H9 (cell line): ENCODE results near the gene SMPX. TPM values are rescaled to one million over a fixed set of nuclear protein-coding genes. Genes with fewer than 3 reads are reported as not detected.

Source experiments
- DNase-seq: peaks from one replicate; pipeline ENCODE4 v3.0.0-alpha.2; 2017
- H2AFZ ChIP-seq: one replicate; pipeline ENCODE4 v1.6.1; 2013; ENCODE audit warnings: mild to moderate bottlenecking, low read length, control low read depth, moderate library complexity
- H2AK5ac ChIP-seq: 2 replicates; pipeline ENCODE4 v1.6.1; 2013; ENCODE audit warnings: low read length, control low read depth, mixed read lengths; ENCODE audit not compliant: insufficient read length
- H2BK120ac ChIP-seq: one replicate; pipeline ENCODE4 v1.6.1; 2013; ENCODE audit warnings: low read depth, mild to moderate bottlenecking, low read length, control low read depth, inconsistent platforms; ENCODE audit not compliant: poor library complexity, severe bottlenecking
- H2BK12ac ChIP-seq: 2 replicates; pipeline ENCODE4 v1.6.1; 2013; ENCODE audit warnings: low read length, control low read depth, mixed read lengths, low read depth; ENCODE audit not compliant: insufficient read length
- H2BK15ac ChIP-seq: 2 replicates; pipeline ENCODE4 v1.6.1; 2013; ENCODE audit warnings: low read depth, low read length, control low read depth
- H2BK20ac ChIP-seq: one replicate; pipeline ENCODE4 v1.6.1; 2013; ENCODE audit warnings: low read depth, mild to moderate bottlenecking, low read length, control low read depth, inconsistent platforms; ENCODE audit not compliant: poor library complexity, severe bottlenecking
- H2BK5ac ChIP-seq: 2 replicates; pipeline ENCODE4 v1.6.1; 2013; ENCODE audit warnings: low read length, control low read depth, mixed read lengths; ENCODE audit not compliant: insufficient read length
- H3K14ac ChIP-seq: 2 replicates; pipeline ENCODE4 v1.6.1; 2013; ENCODE audit warnings: low read length, control low read depth; ENCODE audit not compliant: insufficient read depth
- H3K18ac ChIP-seq: 2 replicates; pipeline ENCODE4 v1.6.1; 2013; ENCODE audit warnings: low read depth, mild to moderate bottlenecking, mixed read lengths, low read length, control low read depth; ENCODE audit not compliant: insufficient read length
- H3K23ac ChIP-seq: 2 replicates; pipeline ENCODE4 v1.6.1; 2013; ENCODE audit warnings: low read length, control low read depth, mixed read lengths, low read depth; ENCODE audit not compliant: insufficient read length
- H3K23me2 ChIP-seq: 2 replicates; pipeline ENCODE4 v1.6.1; 2013; ENCODE audit warnings: low read depth, mild to moderate bottlenecking, mixed read lengths, low read length, control low read depth; ENCODE audit not compliant: insufficient read length, poor library complexity, severe bottlenecking
- H3K27ac ChIP-seq: 2 replicates; pipeline ENCODE4 v1.5.1; 2013; ENCODE audit warnings: low read length, control low read depth, mixed read lengths, low read depth; ENCODE audit not compliant: insufficient read length
- H3K27me3 ChIP-seq: 2 replicates; pipeline ENCODE4 v1.6.1; 2013; ENCODE audit warnings: low read length, control low read depth, inconsistent platforms; ENCODE audit not compliant: insufficient read depth
- H3K4ac ChIP-seq: 2 replicates; pipeline ENCODE4 v1.6.1; 2013; ENCODE audit warnings: low read depth, mild to moderate bottlenecking, control low read depth, inconsistent platforms, low read length, moderate library complexity
- H3K4me1 ChIP-seq: 2 replicates; pipeline ENCODE4 v1.6.1; 2013; ENCODE audit warnings: low read length, control low read depth, inconsistent platforms; ENCODE audit not compliant: insufficient read depth
- H3K4me2 ChIP-seq: 2 replicates; pipeline ENCODE4 v1.6.1; 2013; ENCODE audit warnings: low read length, control low read depth, mixed read lengths; ENCODE audit not compliant: insufficient read length, insufficient read depth
- H3K56ac ChIP-seq: 2 replicates; pipeline ENCODE4 v1.6.1; 2013; ENCODE audit warnings: low read depth, mild to moderate bottlenecking, mixed read lengths, low read length, control low read depth; ENCODE audit not compliant: insufficient read length
- H3K79me1 ChIP-seq: 2 replicates; pipeline ENCODE4 v1.6.1; 2013; ENCODE audit warnings: low read depth, mild to moderate bottlenecking, moderate library complexity, low read length, control low read depth, inconsistent platforms; ENCODE audit not compliant: insufficient read depth, poor library complexity, severe bottlenecking
- H3K79me2 ChIP-seq: 2 replicates; pipeline ENCODE4 v1.6.1; 2013; ENCODE audit warnings: low read length, control low read depth, inconsistent platforms; ENCODE audit not compliant: insufficient read depth
- H3K9ac ChIP-seq: 2 replicates; pipeline ENCODE4 v1.6.1; 2013; ENCODE audit warnings: low read length, control low read depth, mixed read lengths; ENCODE audit not compliant: insufficient read length; ENCODE audit errors: extremely low read depth
- H3K9me3 ChIP-seq: one replicate; pipeline ENCODE4 v1.6.1; 2013; ENCODE audit warnings: low read depth, low read length, inconsistent platforms; ENCODE audit not compliant: control insufficient read depth
- H3T11ph ChIP-seq: one replicate; pipeline ENCODE4 v1.6.1; 2013; ENCODE audit warnings: mild to moderate bottlenecking, low read length, control low read depth, inconsistent platforms
- H4K20me1 ChIP-seq: one replicate; pipeline ENCODE4 v1.6.1; 2013; ENCODE audit not compliant: control insufficient read depth, insufficient read length, insufficient read depth
- H4K5ac ChIP-seq: 2 replicates; pipeline ENCODE4 v1.6.1; 2013; ENCODE audit warnings: low read depth, mild to moderate bottlenecking, mixed read lengths, low read length, control low read depth; ENCODE audit not compliant: insufficient read length
- H4K8ac ChIP-seq: replicated peaks from 2 replicates; pipeline ENCODE4 v1.6.1; 2013; ENCODE audit warnings: low read length, control low read depth, mixed read lengths, low read depth; ENCODE audit not compliant: insufficient read length
- H4K91ac ChIP-seq: 2 replicates; pipeline ENCODE4 v1.6.1; 2013; ENCODE audit warnings: low read depth, mild to moderate bottlenecking, moderate library complexity, mixed read lengths, low read length, control low read depth; ENCODE audit not compliant: insufficient read length
- H3K27ac Mint-ChIP-seq, 3 experiments: 2 replicates in 2 of 3; 3 replicates in 1 of 3; pipeline ENCODE4 v1.8.0; 2020 to 2021; ENCODE audit warnings: mixed read lengths in 3 of 3, mild to moderate bottlenecking in 1 of 3, moderate library complexity in 1 of 3
- H3K27me3 Mint-ChIP-seq: 2 replicates; pipeline ENCODE4 v1.8.0; 2021; ENCODE audit warnings: low read depth, mild to moderate bottlenecking, moderate library complexity, mixed read lengths
- H3K36me3 Mint-ChIP-seq, 3 experiments: 2 replicates in 2 of 3; 3 replicates in 1 of 3; pipeline ENCODE4 v1.8.0; 2020 to 2021; ENCODE audit warnings: low read depth in 3 of 3, mixed read lengths in 3 of 3; ENCODE audit not compliant: insufficient read depth in 1 of 3
- H3K4me1 Mint-ChIP-seq, 2 experiments: 2 replicates each; pipeline ENCODE4 v1.8.0; 2020; ENCODE audit warnings: mixed read lengths in 2 of 2
- H3K4me3 Mint-ChIP-seq, 2 experiments: 2 replicates in 1 of 2; 3 replicates in 1 of 2; pipeline ENCODE4 v1.8.0; 2020 to 2021; ENCODE audit warnings: mild to moderate bottlenecking in 2 of 2, mixed read lengths in 2 of 2, moderate library complexity in 1 of 2
- H3K9me3 Mint-ChIP-seq, 2 experiments: 2 replicates in 1 of 2; 3 replicates in 1 of 2; pipeline ENCODE4 v1.8.0; 2020; ENCODE audit warnings: mild to moderate bottlenecking in 2 of 2, mixed read lengths in 2 of 2, moderate library complexity in 1 of 2
- total RNA-seq: library from RNA; stranded (reverse); gene quantifications from 2 replicates; pipeline ENCODE4 v1.2.1, GENCODE V29; 2021
- TF ChIP-seq, protein P1 (sequence below): fragments of 200-600 bp; sonication (generic); conservative IDR thresholded peaks from 3 replicates; pipeline ENCODE4 v1.8.0; 2021; ENCODE audit warnings: antibody characterized with exemption, mild to moderate bottlenecking

SMPX gene
- total RNA-seq, 1 experiment from 2014 or later = not detected

DNA sequence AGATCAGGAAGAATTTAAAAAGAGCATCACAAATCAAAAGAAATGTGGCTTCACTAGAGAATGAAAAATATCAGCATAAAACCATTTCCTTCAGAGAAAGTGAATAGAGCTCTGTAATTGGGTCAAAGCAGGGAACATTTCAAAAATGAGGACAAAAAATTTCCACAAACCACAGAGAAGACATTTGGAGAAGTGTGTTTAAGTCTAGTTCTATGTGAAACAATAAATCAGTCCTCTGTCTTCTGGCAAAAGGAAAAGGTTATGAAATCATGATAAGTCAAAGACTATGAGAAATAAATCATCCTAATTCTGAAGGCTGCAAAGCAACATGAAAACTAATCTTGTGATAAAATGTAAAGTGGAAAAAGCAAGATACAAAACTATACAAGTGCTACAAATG is 27.9 kb downstream of the SMPX start:
- H2AFZ ChIP-seq = no peak overlapping the region
- H2BK15ac ChIP-seq = no peak overlapping the region
- H3K18ac ChIP-seq = no peak overlapping the region
- no peak overlapping the region for H4K8ac ChIP-seq
- no peak overlapping the region for H3K4ac ChIP-seq
- H3K79me2 ChIP-seq = no peaks in the 10 kb centered on the region; the same call in 1 of the 2 replicates
- no peak overlapping the region for H4K5ac ChIP-seq
- no peak overlapping the region for H3K27ac ChIP-seq
- no peak overlapping the region for H3K4me3 Mint-ChIP-seq
- DNase-seq = no peak
- H2BK20ac ChIP-seq = no peak overlapping the region
- H3K27ac Mint-ChIP-seq = no peak overlapping the region
- H3K9me3 ChIP-seq = no peaks in the 10 kb centered on the region
- TF ChIP-seq, protein P1, sequence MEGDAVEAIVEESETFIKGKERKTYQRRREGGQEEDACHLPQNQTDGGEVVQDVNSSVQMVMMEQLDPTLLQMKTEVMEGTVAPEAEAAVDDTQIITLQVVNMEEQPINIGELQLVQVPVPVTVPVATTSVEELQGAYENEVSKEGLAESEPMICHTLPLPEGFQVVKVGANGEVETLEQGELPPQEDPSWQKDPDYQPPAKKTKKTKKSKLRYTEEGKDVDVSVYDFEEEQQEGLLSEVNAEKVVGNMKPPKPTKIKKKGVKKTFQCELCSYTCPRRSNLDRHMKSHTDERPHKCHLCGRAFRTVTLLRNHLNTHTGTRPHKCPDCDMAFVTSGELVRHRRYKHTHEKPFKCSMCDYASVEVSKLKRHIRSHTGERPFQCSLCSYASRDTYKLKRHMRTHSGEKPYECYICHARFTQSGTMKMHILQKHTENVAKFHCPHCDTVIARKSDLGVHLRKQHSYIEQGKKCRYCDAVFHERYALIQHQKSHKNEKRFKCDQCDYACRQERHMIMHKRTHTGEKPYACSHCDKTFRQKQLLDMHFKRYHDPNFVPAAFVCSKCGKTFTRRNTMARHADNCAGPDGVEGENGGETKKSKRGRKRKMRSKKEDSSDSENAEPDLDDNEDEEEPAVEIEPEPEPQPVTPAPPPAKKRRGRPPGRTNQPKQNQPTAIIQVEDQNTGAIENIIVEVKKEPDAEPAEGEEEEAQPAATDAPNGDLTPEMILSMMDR = no peak
- no peak overlapping the region for H3K9ac ChIP-seq
- H3K4me2 ChIP-seq = no peak overlapping the region
- H3K4me1 Mint-ChIP-seq = peaks cover 10 to 13% of the 10 kb centered on the region in 2 experiments
- no peak overlapping the region for H3K14ac ChIP-seq
- no peaks in the 10 kb centered on the region for H3K23me2 ChIP-seq
- no peak overlapping the region for H2AK5ac ChIP-seq
- H3K56ac ChIP-seq = no peak overlapping the region
- H3K9me3 Mint-ChIP-seq = peaks cover 0 to 15% of the 10 kb centered on the region in 2 experiments; a peak in 3 of 5 replicates
- no peak overlapping the region for H3K23ac ChIP-seq
- H3K36me3 Mint-ChIP-seq = no peaks in the 10 kb centered on the region
- H4K91ac ChIP-seq = no peak overlapping the region
- H3K4me1 ChIP-seq = no peaks in the 10 kb centered on the region
- no peaks in the 10 kb centered on the region for H3K79me1 ChIP-seq
- no peak overlapping the region for H2BK120ac ChIP-seq
- H4K20me1 ChIP-seq = no peaks in the 10 kb centered on the region
- no peak overlapping the region for H3T11ph ChIP-seq
- no peaks in the 10 kb centered on the region for H3K27me3 ChIP-seq
- H3K27me3 Mint-ChIP-seq = no peaks in the 10 kb centered on the region; the same call in 1 of the 2 replicates
- no peak overlapping the region for H2BK12ac ChIP-seq
- no peak overlapping the region for H2BK5ac ChIP-seq
